ENCODE results near the gene SYT12. TPM values are rescaled to one million over a fixed set of nuclear protein-coding genes. Genes with fewer than 3 reads are reported as not detected.

Gene SYT12
- polyA plus RNA-seq, 1 of the 3 experiments (the other 2 are of a cell fraction), result 0.61 TPM

- no peak overlapping the region for H3K4me2 ChIP-seq
- H3K27me3 ChIP-seq (ENCODE audit: insufficient read depth), result no peaks in the 10 kb centered on the region
- POLR2A ChIA-PET, result no interaction called here
- H3K9me2 ChIP-seq, result no peaks in the 10 kb centered on the region
- no peak overlapping the region for H3K4me3 ChIP-seq (ENCODE audit: low read depth in 2 of 2, low read length in 1 of 2)
- WGBS (ENCODE audit: low lambda C conversion rate), result 87% methylated on average over 4 of the region's 7 CpGs
- no peaks in the 10 kb centered on the region for H4K20me1 ChIP-seq (ENCODE audit: insufficient read depth)
- H3F3A ChIP-seq (replicated peaks; ENCODE audit: insufficient read depth), result no peaks in the 10 kb centered on the region
- TF ChIP-seq MAX (IDR thresholded peaks at IDR 0.05; ENCODE audit: low read depth), result no peak
- TF ChIP-seq RFX5 (IDR thresholded peaks at IDR 0.05; ENCODE audit: low read length), result no peak
- no peak for TF ChIP-seq FOSL2 (IDR thresholded peaks at IDR 0.05; ENCODE audit: borderline replicate concordance, low read depth)
- TF ChIP-seq USF2 (IDR thresholded peaks at IDR 0.05; ENCODE audit: borderline replicate concordance, low read depth, low read length), result no peak
- TF ChIP-seq RAD21 (IDR thresholded peaks at IDR 0.05; ENCODE audit: low read length), result no peak
- no peak for TF ChIP-seq SMC3 (IDR thresholded peaks at IDR 0.05; ENCODE audit: low read depth, low read length)
- H3K36me3 ChIP-seq (replicated peaks in 1 of 2; ENCODE audit: control insufficient read depth in 1 of 2, insufficient read depth in 2 of 2, low read length in 1 of 2), result no peaks in the 10 kb centered on the region
- H3K9me3 ChIP-seq, result no peaks in the 10 kb centered on the region
- H3K27ac ChIP-seq (ENCODE audit: low read depth in 2 of 2, low read length in 1 of 2), result no peak overlapping the region
- peak; percentile 17 for DNase-seq
- no peak overlapping the region for H2AFZ ChIP-seq (ENCODE audit: low read depth)
- CTCF ChIA-PET, result interaction anchor here (1.0 to 1.3 kb wide), 2 partner anchors 35 to 251 kb away, joined by 3 to 5 read pairs; partner anchors contain the start of gene C11orf86
- H3K79me2 ChIP-seq (ENCODE audit: insufficient read depth), result no peaks in the 10 kb centered on the region
- peaks cover 0 to 3% of the 10 kb centered on the region in 2 experiments; a peak in 1 of 4 replicates for H3K4me1 ChIP-seq (ENCODE audit: control insufficient read depth in 1 of 2, insufficient read depth in 2 of 2, low read depth in 1 of 2, low read length in 1 of 2)
- no peak overlapping the region for H3K9ac ChIP-seq
Measured at GRCh38 chr11:67010296-67010905, 12.5 kb upstream of the SYT12 start.

- Histone ChIP-seq H4K20me1 (ENCODE audit: insufficient read depth) (no peaks in the 10 kb centered on the region), H3K27me3 (ENCODE audit: insufficient read depth) (no peaks in the 10 kb centered on the region), H3K4me1 (ENCODE audit: control insufficient read depth in 1 of 2, insufficient read depth in 2 of 2, low read depth in 1 of 2, low read length in 1 of 2) (peaks cover 0 to 3% of the 10 kb centered on the region in 2 experiments; a peak in 1 of 4 replicates), H3K79me2 (ENCODE audit: insufficient read depth) (no peaks in the 10 kb centered on the region), H3K9me2 (no peaks in the 10 kb centered on the region), H3F3A (replicated peaks; ENCODE audit: insufficient read depth) (no peaks in the 10 kb centered on the region), H3K27ac (ENCODE audit: low read depth in 2 of 2, low read length in 1 of 2) (no peak overlapping the region), H3K36me3 (replicated peaks in 1 of 2; ENCODE audit: control insufficient read depth in 1 of 2, insufficient read depth in 2 of 2, low read length in 1 of 2) (no peaks in the 10 kb centered on the region), H3K9ac (no peak overlapping the region), H2AFZ (ENCODE audit: low read depth) (no peak overlapping the region), H3K4me2 (no peak overlapping the region), H3K4me3 (ENCODE audit: low read depth in 2 of 2, low read length in 1 of 2) (no peak overlapping the region), H3K9me3 (no peaks in the 10 kb centered on the region)
- ChIA-PET POLR2A (no interaction called here), CTCF (interaction anchor here (0.6 to 1.5 kb wide), 5 partner anchors 8 to 304 kb away, joined by 3 to 6 read pairs (median 3); no protein-coding TSS in a partner anchor)
- TF ChIP-seq RCOR1 (IDR thresholded peaks at IDR 0.05; ENCODE audit: low read length) (no peak), MEF2A (IDR thresholded peaks at IDR 0.05; ENCODE audit: borderline replicate concordance, low read depth) (no peak)
- 89% methylated on average over 10 of the region's 11 CpGs for WGBS (ENCODE audit: low lambda C conversion rate)
- no peak for DNase-seq
Measured at GRCh38 chr11:67013511-67014045, 9.4 kb upstream of the SYT12 start.

DNA sequence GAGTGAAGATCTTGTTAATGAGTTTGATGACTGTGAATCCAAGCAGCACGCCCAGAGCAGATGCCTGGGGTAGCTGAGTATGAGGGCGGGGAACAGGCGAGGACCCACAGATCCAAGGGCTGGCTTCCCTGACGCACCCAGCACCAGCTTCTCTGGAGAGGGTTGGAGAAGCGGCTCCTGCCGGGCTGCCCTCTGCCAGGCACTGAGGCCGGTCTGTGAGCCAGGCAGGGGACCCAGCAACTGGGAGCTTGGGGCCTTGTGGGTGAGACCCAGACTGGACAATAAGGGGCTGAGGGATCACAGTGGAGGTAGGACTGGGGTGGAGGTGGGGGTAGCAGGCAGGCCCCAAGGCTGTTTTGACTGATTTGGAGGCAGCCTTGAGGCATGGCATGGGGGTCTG is 8.6 kb upstream of the SYT12 start:
- ChIA-PET POLR2A (no interaction called here), CTCF (interaction anchor here (1.1 to 1.5 kb wide), 3 partner anchors 15 to 131 kb away, joined by 3 to 4 read pairs (median 3); no protein-coding TSS in a partner anchor)
- H3K36me3 ChIP-seq (replicated peaks in 1 of 2; ENCODE audit: control insufficient read depth in 1 of 2, insufficient read depth in 2 of 2, low read length in 1 of 2), result no peaks in the 10 kb centered on the region
- no peak overlapping the region for H3K27ac ChIP-seq (ENCODE audit: low read depth in 2 of 2, low read length in 1 of 2)
- no peak for TF ChIP-seq MXI1 (IDR thresholded peaks at IDR 0.05; ENCODE audit: low read depth, low read length)
- no peak for TF ChIP-seq TCF12 (IDR thresholded peaks at IDR 0.05)
- no peak for TF ChIP-seq RAD21 (IDR thresholded peaks at IDR 0.05; ENCODE audit: low read length)
- no peak for TF ChIP-seq GATA2 (CRISPR knock-in tag; IDR thresholded peaks at IDR 0.05)
- no peak for TF ChIP-seq SMC3 (IDR thresholded peaks at IDR 0.05; ENCODE audit: low read depth, low read length)
- no peak for TF ChIP-seq NRF1 (IDR thresholded peaks at IDR 0.05; ENCODE audit: low read depth, low read length)
- TF ChIP-seq TEAD4 (IDR thresholded peaks at IDR 0.05; ENCODE audit: borderline replicate concordance, insufficient read depth), result no peak
- TF ChIP-seq TAF1 (IDR thresholded peaks at IDR 0.05; ENCODE audit: borderline replicate concordance, low read depth, low read length), result no peak
- no peaks in the 10 kb centered on the region for H3K27me3 ChIP-seq (ENCODE audit: insufficient read depth)
- no peaks in the 10 kb centered on the region for H4K20me1 ChIP-seq (ENCODE audit: insufficient read depth)
- DNase-seq, result no peak
- H3K4me1 ChIP-seq (ENCODE audit: control insufficient read depth in 1 of 2, insufficient read depth in 2 of 2, low read depth in 1 of 2, low read length in 1 of 2), result peaks cover 0 to 3% of the 10 kb centered on the region in 2 experiments; a peak in 1 of 4 replicates
- no peak overlapping the region for H3K4me3 ChIP-seq (ENCODE audit: low read depth in 2 of 2, low read length in 1 of 2)
- 94% methylated on average over 3 of the region's 7 CpGs for WGBS (ENCODE audit: low lambda C conversion rate)
- H3K9ac ChIP-seq, result no peak overlapping the region
- H3K4me2 ChIP-seq, result no peak overlapping the region
- H3F3A ChIP-seq (replicated peaks; ENCODE audit: insufficient read depth), result no peaks in the 10 kb centered on the region
- no peak overlapping the region for H2AFZ ChIP-seq (ENCODE audit: low read depth)
- H3K9me3 ChIP-seq, result no peaks in the 10 kb centered on the region
- H3K9me2 ChIP-seq, result no peaks in the 10 kb centered on the region
- H3K79me2 ChIP-seq (ENCODE audit: insufficient read depth), result no peaks in the 10 kb centered on the region
